Effector memory CD4-positive, alpha-beta T cell (primary cell): ENCODE measurements around the gene AGAP1.
"Not testable (repeated sequence)": the region's sequence is repeated elsewhere in the genome, so short reads cannot be mapped to it uniquely, and the experiment has no call there.

Source experiments
- DNase-seq, 3 donors: peaks; one replicate each; pipeline ENCODE4 v3.0.0-alpha.2; 2020
- H3K27ac ChIP-seq: 2 replicates; pipeline ENCODE4 v1.7.0; 2013; ENCODE audit warnings: mild to moderate bottlenecking, low read length, moderate library complexity; ENCODE audit not compliant: insufficient read depth, poor library complexity, severe bottlenecking
- H3K27me3 ChIP-seq: replicated peaks from 2 replicates; pipeline ENCODE4 v1.7.0; 2013; ENCODE audit warnings: mild to moderate bottlenecking, low read length; ENCODE audit not compliant: insufficient read depth, control insufficient read depth, poor library complexity, severe bottlenecking
- H3K36me3 ChIP-seq: 2 replicates; pipeline ENCODE4 v1.7.0; 2013; ENCODE audit warnings: mild to moderate bottlenecking, low read length, moderate library complexity; ENCODE audit not compliant: control insufficient read depth, insufficient read depth
- H3K4me1 ChIP-seq: 2 replicates; pipeline ENCODE4 v1.7.0; 2013; ENCODE audit warnings: low read length, mild to moderate bottlenecking; ENCODE audit not compliant: control insufficient read depth, insufficient read depth, poor library complexity, severe bottlenecking
- H3K4me3 ChIP-seq: 2 replicates; pipeline ENCODE4 v1.7.0; 2013; ENCODE audit warnings: low read length, low read depth, mild to moderate bottlenecking; ENCODE audit not compliant: insufficient read depth, poor library complexity, severe bottlenecking
- H3K9me3 ChIP-seq: 2 replicates; pipeline ENCODE4 v1.7.0; 2013; ENCODE audit warnings: mild to moderate bottlenecking, low read length, moderate library complexity; ENCODE audit not compliant: control insufficient read depth

The AGAP1 gene

DNA sequence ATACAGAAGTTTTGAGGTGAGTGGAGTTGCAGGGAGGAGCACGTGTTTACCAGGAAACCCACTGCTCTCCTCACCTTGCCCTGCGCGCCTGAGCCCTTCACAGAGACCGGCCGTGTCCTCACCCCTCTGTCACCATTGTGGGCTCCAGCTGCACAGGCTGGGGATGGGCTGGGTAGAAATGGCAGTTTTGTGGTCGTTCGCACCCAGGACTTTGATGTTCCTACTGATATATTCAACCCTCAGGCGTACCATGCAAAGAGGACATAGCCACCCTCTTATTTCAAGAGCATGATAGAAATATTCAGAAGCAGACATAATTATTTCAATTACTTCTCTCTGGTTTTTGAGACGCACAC lies 596.2 kb downstream of the AGAP1 start:
- no peak for DNase-seq
- no peaks in the 10 kb centered on the region for H3K36me3 ChIP-seq
- H3K27me3 ChIP-seq: no peaks in the 10 kb centered on the region
- H3K27ac ChIP-seq: no peak overlapping the region
- no peak overlapping the region for H3K4me3 ChIP-seq
- H3K4me1 ChIP-seq: no peaks in the 10 kb centered on the region
- no peaks in the 10 kb centered on the region for H3K9me3 ChIP-seq

DNA sequence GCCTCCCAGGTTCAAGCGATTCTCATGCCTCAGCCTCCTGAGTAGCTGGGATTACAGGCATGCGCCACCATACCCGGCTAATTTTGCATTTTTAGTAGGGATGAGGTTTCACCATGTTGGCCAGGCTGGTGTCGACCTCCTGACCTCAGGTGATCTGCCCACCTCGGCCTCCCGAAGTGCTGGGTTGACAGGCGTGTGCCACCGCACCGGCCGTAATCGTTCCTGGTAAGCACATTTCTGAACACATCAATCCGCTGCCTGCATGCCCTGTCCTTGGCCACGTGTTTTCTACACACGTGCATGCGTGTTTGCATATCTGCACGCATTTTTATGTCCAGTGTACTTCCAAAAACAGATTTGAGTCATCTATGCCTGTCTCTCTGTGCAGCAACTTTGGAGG lies 597.0 kb downstream of the AGAP1 start:
- not testable (repeated sequence) for H3K4me3 ChIP-seq, DNase-seq, H3K27ac ChIP-seq, H3K9me3 ChIP-seq, H3K4me1 ChIP-seq, H3K36me3 ChIP-seq, H3K27me3 ChIP-seq

DNA sequence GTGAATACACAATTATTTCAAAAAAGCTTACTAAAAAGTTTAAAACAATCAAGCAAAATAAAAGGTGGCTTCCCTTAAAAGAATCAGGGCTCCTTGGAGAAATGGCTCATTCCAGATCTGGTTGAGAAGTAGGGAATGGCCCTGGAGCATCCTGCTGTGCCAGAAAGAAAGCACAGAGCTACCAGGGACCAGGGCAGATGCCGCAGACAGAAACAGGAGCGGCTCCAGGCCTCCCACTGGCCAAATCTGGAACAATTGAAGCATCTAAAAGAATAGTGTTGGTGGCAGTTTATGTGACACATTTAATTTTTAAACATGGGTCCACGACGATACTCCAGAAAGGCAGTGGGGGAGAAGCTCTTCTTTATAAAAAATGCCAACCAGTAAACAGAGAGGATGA lies 598.9 kb downstream of the AGAP1 start:
- DNase-seq: no peak
- no peaks in the 10 kb centered on the region for H3K9me3 ChIP-seq
- H3K36me3 ChIP-seq: no peaks in the 10 kb centered on the region
- H3K4me1 ChIP-seq: no peaks in the 10 kb centered on the region
- H3K27me3 ChIP-seq: no peaks in the 10 kb centered on the region
- H3K4me3 ChIP-seq: no peak overlapping the region
- no peak overlapping the region for H3K27ac ChIP-seq

DNA sequence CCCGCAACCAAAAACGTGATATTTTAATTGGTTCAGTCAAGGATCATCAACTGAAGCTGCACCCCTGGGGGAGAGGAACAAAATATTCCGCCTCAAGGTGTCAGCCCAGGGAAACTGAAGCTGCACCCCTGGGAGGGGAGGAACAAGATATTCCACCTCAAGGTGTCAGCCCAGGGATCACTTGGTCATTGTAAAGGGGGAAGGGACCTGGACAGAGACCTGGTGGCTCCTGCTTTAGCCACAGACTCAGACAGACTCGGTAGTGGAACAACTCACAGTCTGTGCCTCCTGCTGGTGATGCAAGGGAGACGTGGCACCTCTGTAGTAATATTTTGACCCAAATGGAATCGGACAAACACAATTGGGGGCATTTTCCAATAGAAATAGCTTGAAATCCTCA lies 599.3 kb downstream of the AGAP1 start:
- H3K4me1 ChIP-seq: no peaks in the 10 kb centered on the region
- DNase-seq: no peak
- H3K36me3 ChIP-seq: no peaks in the 10 kb centered on the region
- no peak overlapping the region for H3K4me3 ChIP-seq
- H3K9me3 ChIP-seq: no peaks in the 10 kb centered on the region
- no peak overlapping the region for H3K27ac ChIP-seq
- H3K27me3 ChIP-seq: no peaks in the 10 kb centered on the region

DNA sequence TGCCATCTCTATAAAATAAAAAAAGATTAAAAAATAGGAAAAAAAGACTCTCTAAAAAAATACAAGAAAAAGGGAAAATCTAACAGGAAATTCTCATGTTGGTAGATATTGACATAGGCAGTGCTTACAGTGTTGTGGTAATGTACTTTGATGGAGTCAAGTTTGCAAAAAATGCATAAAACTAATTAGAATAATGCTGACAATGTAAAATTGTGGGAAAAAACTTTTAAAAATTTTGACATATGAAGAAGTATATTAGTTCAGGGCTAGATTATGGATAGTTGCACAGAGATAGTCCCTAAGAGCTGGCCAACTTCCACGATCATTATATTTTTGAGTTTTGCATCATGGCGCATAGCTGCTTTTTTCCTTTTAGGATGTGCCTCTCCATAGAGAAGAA lies 601.7 kb downstream of the AGAP1 start:
- H3K27me3 ChIP-seq: no peaks in the 10 kb centered on the region
- DNase-seq: no peak
- no peaks in the 10 kb centered on the region for H3K4me1 ChIP-seq
- no peaks in the 10 kb centered on the region for H3K9me3 ChIP-seq
- no peaks in the 10 kb centered on the region for H3K36me3 ChIP-seq
- H3K27ac ChIP-seq: no peak overlapping the region
- no peak overlapping the region for H3K4me3 ChIP-seq

DNA sequence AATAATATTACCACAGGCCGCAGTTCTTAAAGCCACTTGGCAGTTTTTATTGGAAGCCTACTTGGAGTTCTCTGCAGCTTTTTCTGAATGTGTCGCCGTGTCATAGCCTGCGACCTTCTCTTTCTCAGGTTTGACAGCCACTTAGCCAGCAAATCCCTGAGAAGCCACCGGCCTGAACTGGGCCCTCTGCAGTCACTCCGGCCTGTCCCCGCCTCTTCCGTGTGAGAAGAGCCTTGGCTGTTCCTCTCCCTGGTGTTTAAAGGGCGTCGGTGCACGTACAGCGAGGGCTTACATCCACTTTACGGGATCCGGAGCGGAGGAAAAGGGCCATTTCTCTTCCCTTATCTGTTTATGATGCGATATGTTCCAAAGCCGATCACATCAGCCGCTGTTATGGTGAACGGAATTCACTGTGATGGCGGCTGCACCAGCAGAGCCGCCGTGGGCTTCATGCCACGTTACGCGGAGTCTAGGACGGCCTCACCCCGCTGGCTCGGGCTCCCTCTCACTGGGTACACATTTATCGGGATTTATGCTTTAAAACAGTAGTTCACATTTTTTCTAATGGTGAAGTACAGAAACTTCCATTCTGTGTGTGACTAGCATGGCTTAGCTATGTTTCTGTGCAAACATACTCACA lies 607.6 kb downstream of the AGAP1 start:
- no peaks in the 10 kb centered on the region for H3K9me3 ChIP-seq
- no peaks in the 10 kb centered on the region for H3K36me3 ChIP-seq
- no peak for DNase-seq
- H3K4me3 ChIP-seq: no peak overlapping the region
- no peaks in the 10 kb centered on the region for H3K27me3 ChIP-seq
- no peak overlapping the region for H3K27ac ChIP-seq
- H3K4me1 ChIP-seq: no peaks in the 10 kb centered on the region

DNA sequence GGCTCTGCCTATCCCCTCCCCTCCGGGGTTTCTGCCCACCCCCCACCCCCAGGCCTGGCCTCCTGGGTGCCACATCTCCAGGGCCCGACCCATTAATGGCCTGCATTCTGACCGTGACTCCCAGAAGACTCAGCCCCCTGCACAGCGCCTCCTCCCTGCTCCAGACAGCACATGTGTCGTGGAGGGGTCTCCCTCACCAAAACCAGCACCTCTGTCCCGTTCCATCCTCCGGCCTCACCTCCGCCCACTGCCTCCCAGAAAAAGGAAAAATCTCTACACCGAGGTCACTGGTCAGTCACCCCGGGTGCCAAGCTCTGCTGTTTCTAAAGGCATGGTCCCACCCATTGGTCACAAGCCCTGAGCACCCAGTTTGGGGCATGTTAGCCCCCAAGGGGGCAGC lies 609.1 kb downstream of the AGAP1 start:
- no peaks in the 10 kb centered on the region for H3K4me1 ChIP-seq
- no peaks in the 10 kb centered on the region for H3K9me3 ChIP-seq
- no peak overlapping the region for H3K4me3 ChIP-seq
- DNase-seq: no peak
- no peaks in the 10 kb centered on the region for H3K27me3 ChIP-seq
- no peak overlapping the region for H3K27ac ChIP-seq
- H3K36me3 ChIP-seq: no peaks in the 10 kb centered on the region

DNA sequence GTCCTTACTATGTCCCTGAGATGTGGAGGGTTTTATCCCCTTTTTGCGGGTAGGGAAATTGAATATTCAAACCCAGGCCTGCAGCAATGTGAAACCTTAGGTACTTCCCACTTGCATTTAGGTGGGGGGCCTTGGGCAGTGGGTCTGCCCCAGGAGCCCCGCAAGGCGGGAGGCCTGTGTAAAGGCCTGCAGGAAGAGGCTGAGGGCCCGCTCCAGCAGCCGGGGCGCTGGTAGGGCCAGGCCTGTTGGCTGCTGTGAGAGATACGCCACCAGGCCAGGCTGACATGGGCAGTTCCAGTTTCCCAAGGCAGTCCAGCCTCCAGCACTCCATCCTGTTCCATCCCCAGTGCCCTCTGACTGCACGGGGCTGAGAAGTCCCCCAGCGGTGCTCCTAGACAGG lies 610.1 kb downstream of the AGAP1 start:
- no peak overlapping the region for H3K4me3 ChIP-seq
- H3K9me3 ChIP-seq: no peaks in the 10 kb centered on the region
- no peaks in the 10 kb centered on the region for H3K36me3 ChIP-seq
- no peak for DNase-seq
- H3K27ac ChIP-seq: no peak overlapping the region
- H3K27me3 ChIP-seq: no peaks in the 10 kb centered on the region
- H3K4me1 ChIP-seq: no peaks in the 10 kb centered on the region

DNA sequence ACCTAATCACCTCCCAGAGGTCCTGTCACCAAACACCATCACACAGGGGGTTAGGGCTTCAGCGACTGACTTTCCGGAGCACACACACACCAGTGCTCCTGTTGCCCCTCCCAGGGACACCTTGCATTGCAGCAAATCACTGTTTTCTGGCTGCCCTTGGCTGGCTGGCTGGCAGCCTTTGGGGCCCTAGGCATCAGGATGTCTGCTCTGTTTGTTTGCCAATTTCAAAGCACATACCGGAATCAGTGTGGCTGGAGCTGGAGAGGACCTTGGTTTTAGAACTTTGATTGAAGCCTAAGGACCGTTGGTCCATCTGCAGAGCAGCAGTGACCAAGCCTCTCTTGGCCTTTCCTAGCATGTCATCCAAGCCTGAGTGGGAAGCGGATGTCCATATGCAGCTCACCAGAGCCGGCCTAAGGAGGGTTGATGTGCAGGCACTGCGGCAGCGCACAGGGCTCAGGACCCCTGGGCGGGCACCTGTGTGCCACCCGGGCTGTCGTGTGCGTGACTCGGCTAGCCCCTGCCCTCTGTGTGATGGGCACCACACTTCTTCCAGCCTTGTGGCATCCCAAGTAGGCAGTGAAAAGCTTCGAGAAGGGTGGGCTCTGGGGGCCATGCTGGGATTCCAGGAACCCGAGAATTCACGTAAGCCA lies 612.2 kb downstream of the AGAP1 start:
- no peak for DNase-seq

DNA sequence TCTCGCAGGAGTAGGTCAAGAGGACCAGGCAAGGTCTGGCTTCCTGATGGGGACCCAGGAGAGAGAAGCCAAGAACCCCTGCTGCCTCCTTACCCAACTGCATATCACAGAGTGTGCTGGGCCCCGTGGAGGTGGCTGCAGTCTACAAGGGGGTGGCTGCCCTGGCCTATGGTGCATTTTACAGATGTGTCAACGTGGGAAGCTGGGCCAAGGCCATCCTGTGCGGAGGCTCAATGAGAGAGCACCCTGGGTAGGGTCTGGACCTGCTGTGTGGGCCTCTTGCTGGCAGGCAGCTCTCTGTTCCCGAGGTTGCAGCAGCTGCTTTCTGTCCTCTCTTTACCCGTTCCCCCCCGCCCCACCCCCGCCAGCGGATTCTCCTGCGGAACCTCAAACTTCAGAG lies 612.9 kb downstream of the AGAP1 start:
- Histone ChIP-seq H3K27me3 (no peaks in the 10 kb centered on the region), H3K36me3 (no peaks in the 10 kb centered on the region), H3K9me3 (no peaks in the 10 kb centered on the region), H3K27ac (no peak overlapping the region), H3K4me1 (no peaks in the 10 kb centered on the region), H3K4me3 (no peak overlapping the region)
- DNase-seq: no peak

More for the DNA sequence above, 612.2 kb downstream of the AGAP1 start:
- H3K4me3 ChIP-seq: no peak overlapping the region
- no peaks in the 10 kb centered on the region for H3K27me3 ChIP-seq
- H3K27ac ChIP-seq: no peak overlapping the region
- no peaks in the 10 kb centered on the region for H3K4me1 ChIP-seq
- H3K36me3 ChIP-seq: no peaks in the 10 kb centered on the region
- no peaks in the 10 kb centered on the region for H3K9me3 ChIP-seq
